Measurements from ENCODE around the gene SEC63. TPM values are rescaled to one million over a fixed set of nuclear protein-coding genes. Genes with fewer than 3 reads are reported as not detected.

Gene SEC63
- total and polyA plus RNA-seq, 4 donors = 20.7 to 69.4 (median 27.4) TPM

GRCh38 chr6:107827541-107827940 is 130.5 kb downstream of the SEC63 start:
- 91% methylated on average over 7 of the region's 7 CpGs for WGBS

More at GRCh38 chr6:107827541-107827940, 130.5 kb downstream of the SEC63 start:
- DNase-seq (ENCODE audit: low spot score) = no peak
- H3K9me3 ChIP-seq (ENCODE audit: control insufficient read depth in 4 of 4, low read length in 3 of 4) = no peaks in the 10 kb centered on the region
- H3K36me3 ChIP-seq (ENCODE audit: control insufficient read depth in 4 of 4, insufficient read depth in 3 of 4, low read depth in 1 of 4, low read length in 3 of 4) = no peaks in the 10 kb centered on the region
- no peak overlapping the region for H3K4me3 ChIP-seq (ENCODE audit: low read depth in 1 of 3, low read length in 3 of 3)
- H3K4me1 ChIP-seq (ENCODE audit: control insufficient read depth in 4 of 4, insufficient read depth in 4 of 4, low read length in 3 of 4) = peaks cover 0 to 15% (median 9%) of the 10 kb centered on the region in 4 donors
- no peak overlapping the region for H3K27ac ChIP-seq (ENCODE audit: low read depth in 1 of 2, low read length in 2 of 2)
- H3K27me3 ChIP-seq (ENCODE audit: control insufficient read depth in 4 of 4, insufficient read depth in 4 of 4, low read length in 3 of 4) = no peaks in the 10 kb centered on the region
- TF ChIP-seq HNF4G (IDR thresholded peaks at IDR 0.05) = no peak
- TF ChIP-seq YY1 (IDR thresholded peaks at IDR 0.05) = no peak
- no peak for TF ChIP-seq TAF1 (conservative IDR thresholded peaks at IDR 0.05)
- no peak for TF ChIP-seq HNF4A (conservative IDR thresholded peaks at IDR 0.05)
- TF ChIP-seq FOXA1 (IDR thresholded peaks at IDR 0.05) = no peak
- no peak for TF ChIP-seq JUND (IDR thresholded peaks at IDR 0.05)
- TF ChIP-seq REST (IDR thresholded peaks at IDR 0.05) = no peak
- TF ChIP-seq FOXA2 (IDR thresholded peaks at IDR 0.05) = no peak
- TF ChIP-seq NR2F2 (IDR thresholded peaks at IDR 0.05) = no peak
- TF ChIP-seq RAD21 (IDR thresholded peaks at IDR 0.05) = no peak
- no peak for TF ChIP-seq ZBTB33 (IDR thresholded peaks at IDR 0.05)
- no peak for TF ChIP-seq SP1 (IDR thresholded peaks at IDR 0.05)
- TF ChIP-seq GABPA (IDR thresholded peaks at IDR 0.05 in 1 of 2, conservative IDR thresholded peaks at IDR 0.05 in 1 of 2) = no peak
- no peak for TF ChIP-seq ATF3 (IDR thresholded peaks at IDR 0.05)
- TF ChIP-seq CTCF (IDR thresholded peaks at IDR 0.05; ENCODE audit: low read depth, low read length, missing input control) = no peak
- TF ChIP-seq MAX (IDR thresholded peaks at IDR 0.05) = no peak
- no peak overlapping the region for H3K9ac ChIP-seq (ENCODE audit: low read depth in 1 of 2, low read length in 2 of 2)

Data from liver (tissue), 9 donors.